Trophoblast cell (in vitro differentiated cells and primary cell): ENCODE measurements around the gene NPIPA5.
A peak's percentile ranks its signal among the peaks of the same experiment; 100 is the strongest.
"Not testable (repeated sequence)": the region's sequence is repeated elsewhere in the genome, so short reads cannot be mapped to it uniquely, and the experiment has no call there.

Source experiments
- DNase-seq, 2 donors: peaks; one replicate each; pipeline ENCODE4 v3.0.0-alpha.2; 2016
- H2AFZ ChIP-seq: 2 replicates; pipeline ENCODE4 v1.6.1; 2013; ENCODE audit warnings: low read length, moderate library complexity, mild to moderate bottlenecking; ENCODE audit not compliant: insufficient read depth, poor library complexity
- H2AK5ac ChIP-seq: 2 replicates; pipeline ENCODE4 v1.6.1; 2013; ENCODE audit warnings: mild to moderate bottlenecking, low read length
- H2BK120ac ChIP-seq: 2 replicates; pipeline ENCODE4 v1.6.1; 2013; ENCODE audit warnings: low read length, mild to moderate bottlenecking, moderate library complexity; ENCODE audit not compliant: insufficient read depth, poor library complexity
- H2BK12ac ChIP-seq: 2 replicates; pipeline ENCODE4 v1.6.1; 2013; ENCODE audit warnings: mild to moderate bottlenecking, low read length, moderate library complexity
- H2BK5ac ChIP-seq: 2 replicates; pipeline ENCODE4 v1.6.1; 2013; ENCODE audit warnings: low read length, low read depth, moderate library complexity, mild to moderate bottlenecking; ENCODE audit not compliant: poor library complexity
- H3K14ac ChIP-seq: 2 replicates; pipeline ENCODE4 v1.6.1; 2013; ENCODE audit warnings: mild to moderate bottlenecking, low read length
- H3K18ac ChIP-seq: 2 replicates; pipeline ENCODE4 v1.6.1; 2013; ENCODE audit warnings: mild to moderate bottlenecking, low read length
- H3K23ac ChIP-seq: 2 replicates; pipeline ENCODE4 v1.6.1; 2013; ENCODE audit warnings: low read length
- H3K27ac ChIP-seq: 2 replicates; pipeline ENCODE4 v1.5.1; 2013; ENCODE audit warnings: low read depth, mild to moderate bottlenecking, inconsistent platforms, low read length, moderate library complexity
- H3K27me3 ChIP-seq: 2 replicates; pipeline ENCODE4 v1.6.1; 2013; ENCODE audit warnings: inconsistent platforms, mild to moderate bottlenecking, low read length, moderate library complexity; ENCODE audit not compliant: insufficient read depth
- H3K36me3 ChIP-seq, 2 experiments: 1 replicate in 1 of 2; 2 replicates in 1 of 2; pipeline ENCODE4 v1.6.1; 2013; ENCODE audit warnings: low read length in 2 of 2, mild to moderate bottlenecking in 2 of 2, moderate library complexity in 1 of 2; ENCODE audit not compliant: insufficient read depth in 2 of 2, control insufficient read depth in 1 of 2
- H3K4ac ChIP-seq: 2 replicates; pipeline ENCODE4 v1.6.1; 2013; ENCODE audit warnings: low read depth, mild to moderate bottlenecking, low read length, moderate library complexity
- H3K4me1 ChIP-seq, 2 experiments: 1 replicate in 1 of 2; 2 replicates in 1 of 2; pipeline ENCODE4 v1.6.1; 2013; ENCODE audit warnings: low read length in 2 of 2, mild to moderate bottlenecking in 2 of 2, moderate library complexity in 1 of 2; ENCODE audit not compliant: insufficient read depth in 2 of 2, control insufficient read depth in 1 of 2
- H3K4me2 ChIP-seq: 2 replicates; pipeline ENCODE4 v1.6.1; 2013; ENCODE audit warnings: inconsistent platforms, mild to moderate bottlenecking, low read length, moderate library complexity
- H3K4me3 ChIP-seq: 2 replicates; pipeline ENCODE4 v1.5.1; 2013; ENCODE audit warnings: mild to moderate bottlenecking, low read depth, low read length, inconsistent platforms
- H3K79me1 ChIP-seq: one replicate; pipeline ENCODE4 v1.6.1; 2013; ENCODE audit warnings: low read length
- H3K79me2 ChIP-seq: 2 replicates; pipeline ENCODE4 v1.6.1; 2013; ENCODE audit warnings: low read length, mild to moderate bottlenecking; ENCODE audit not compliant: control insufficient read depth, insufficient read depth, poor library complexity
- H3K9ac ChIP-seq: 2 replicates; pipeline ENCODE4 v1.6.1; 2013; ENCODE audit warnings: mild to moderate bottlenecking, low read length
- H3K9me3 ChIP-seq: 2 replicates; pipeline ENCODE4 v1.6.1; 2013; ENCODE audit warnings: low read depth, mild to moderate bottlenecking, control low read depth, inconsistent platforms, low read length; ENCODE audit not compliant: insufficient read depth
- H4K12ac ChIP-seq: 2 replicates; pipeline ENCODE4 v1.6.1; 2013; ENCODE audit warnings: low read depth, mild to moderate bottlenecking, low read length, moderate library complexity
- H4K8ac ChIP-seq: 2 replicates; pipeline ENCODE4 v1.6.1; 2013; ENCODE audit warnings: low read depth, mild to moderate bottlenecking, low read length, moderate library complexity
- H4K91ac ChIP-seq: one replicate; pipeline ENCODE4 v1.6.1; 2013; ENCODE audit warnings: low read depth, mild to moderate bottlenecking, low read length, moderate library complexity
- WGBS: extraction: QIAGEN DNeasy Blood & Tissue Kit; methylation state at CpG from one replicate; pipeline ENCODE4 v1.1.7; 2013; ENCODE audit warnings: missing lambda C conversion rate; ENCODE audit not compliant: insufficient read length, insufficient coverage; ENCODE audit errors: extremely low coverage; 5-methylcytosine and 5-hydroxymethylcytosine counted together

The NPIPA5 gene

GRCh38 chr16:15415511-15415985 lies 37.5 kb upstream of the NPIPA5 start:
- no peaks in the 10 kb centered on the region for H3K36me3 ChIP-seq
- DNase-seq = peak in 1 of 2 donors; percentile 27
- no peak overlapping the region for H4K12ac ChIP-seq
- H3K4me3 ChIP-seq = no peak overlapping the region
- H3K18ac ChIP-seq = no peak overlapping the region
- H3K23ac ChIP-seq = no peak overlapping the region
- no peak overlapping the region for H2AFZ ChIP-seq
- no peak overlapping the region for H2BK12ac ChIP-seq
- no peak overlapping the region for H3K14ac ChIP-seq
- no peak overlapping the region for H3K4me2 ChIP-seq
- WGBS = no CpG with 5 or more reads among the region's 3 CpGs
- H3K27ac ChIP-seq = no peak overlapping the region
- H2BK5ac ChIP-seq = no peak overlapping the region
- H4K8ac ChIP-seq = no peak overlapping the region
- no peaks in the 10 kb centered on the region for H3K79me1 ChIP-seq
- H3K9ac ChIP-seq = no peak overlapping the region
- no peaks in the 10 kb centered on the region for H3K27me3 ChIP-seq
- H2BK120ac ChIP-seq = no peak overlapping the region
- no peak overlapping the region for H2AK5ac ChIP-seq
- H3K4me1 ChIP-seq = no peaks in the 10 kb centered on the region
- H3K9me3 ChIP-seq = no peaks in the 10 kb centered on the region
- no peak overlapping the region for H3K4ac ChIP-seq
- H3K79me2 ChIP-seq = no peaks in the 10 kb centered on the region
- H4K91ac ChIP-seq = no peak overlapping the region

GRCh38 chr16:15409476-15409875 lies 31.4 kb upstream of the NPIPA5 start:
- H3K9me3 ChIP-seq, H3K79me1 ChIP-seq, H3K4ac ChIP-seq, H2AFZ ChIP-seq, DNase-seq, H3K18ac ChIP-seq, H3K4me3 ChIP-seq, H3K23ac ChIP-seq, H4K8ac ChIP-seq, H3K79me2 ChIP-seq, H3K14ac ChIP-seq, H4K12ac ChIP-seq, H2BK12ac ChIP-seq, H4K91ac ChIP-seq, H2AK5ac ChIP-seq, H3K27ac ChIP-seq, H3K4me1 ChIP-seq, H2BK5ac ChIP-seq, H3K4me2 ChIP-seq, H3K9ac ChIP-seq, H2BK120ac ChIP-seq, H3K36me3 ChIP-seq, H3K27me3 ChIP-seq: not testable (repeated sequence)
- no CpG with 5 or more reads among the region's 6 CpGs for WGBS

GRCh38 chr16:15407756-15408155 lies 29.7 kb upstream of the NPIPA5 start:
- not testable (repeated sequence) for H3K27ac ChIP-seq, H2BK120ac ChIP-seq, H3K4me3 ChIP-seq, H3K36me3 ChIP-seq, H4K8ac ChIP-seq, H4K12ac ChIP-seq, H3K14ac ChIP-seq, H3K79me1 ChIP-seq, H4K91ac ChIP-seq, H3K4ac ChIP-seq, H3K18ac ChIP-seq, H3K79me2 ChIP-seq, H2BK12ac ChIP-seq, DNase-seq, H3K9me3 ChIP-seq, H3K4me1 ChIP-seq, H3K27me3 ChIP-seq, H3K9ac ChIP-seq, H3K4me2 ChIP-seq, H2AFZ ChIP-seq, H2BK5ac ChIP-seq, H3K23ac ChIP-seq, H2AK5ac ChIP-seq
- no CpG with 5 or more reads among the region's 4 CpGs for WGBS

GRCh38 chr16:15404792-15405191 lies 26.7 kb upstream of the NPIPA5 start:
- no peak overlapping the region for H2BK120ac ChIP-seq
- no peaks in the 10 kb centered on the region for H3K36me3 ChIP-seq
- no peaks in the 10 kb centered on the region for H3K9me3 ChIP-seq
- no CpG with 5 or more reads among the region's 4 CpGs for WGBS
- H3K79me1 ChIP-seq = no peaks in the 10 kb centered on the region
- no peaks in the 10 kb centered on the region for H3K27me3 ChIP-seq
- H3K4me1 ChIP-seq = no peaks in the 10 kb centered on the region
- no peak overlapping the region for H2AFZ ChIP-seq
- no peak overlapping the region for H2AK5ac ChIP-seq
- no peaks in the 10 kb centered on the region for H3K79me2 ChIP-seq
- no peak overlapping the region for H4K8ac ChIP-seq
- no peak overlapping the region for H2BK5ac ChIP-seq
- no peak overlapping the region for H3K4ac ChIP-seq
- no peak overlapping the region for H3K18ac ChIP-seq
- no peak overlapping the region for H3K4me2 ChIP-seq
- H3K14ac ChIP-seq = no peak overlapping the region
- H3K9ac ChIP-seq = no peak overlapping the region
- no peak overlapping the region for H4K12ac ChIP-seq
- no peak overlapping the region for H4K91ac ChIP-seq
- DNase-seq = peak in 1 of 2 donors; percentile 7
- no peak overlapping the region for H2BK12ac ChIP-seq
- no peak overlapping the region for H3K27ac ChIP-seq
- no peak overlapping the region for H3K4me3 ChIP-seq
- H3K23ac ChIP-seq = no peak overlapping the region
